ENCODE results near the gene DIS3L2. TPM values are rescaled to one million over a fixed set of nuclear protein-coding genes. Genes with fewer than 3 reads are reported as not detected.
"Not testable (repeated sequence)": the region's sequence is repeated elsewhere in the genome, so short reads cannot be mapped to it uniquely, and the experiment has no call there.

The DIS3L2 gene
- total RNA-seq, 1 experiment from 2014 or later = 39.1 TPM

DNA sequence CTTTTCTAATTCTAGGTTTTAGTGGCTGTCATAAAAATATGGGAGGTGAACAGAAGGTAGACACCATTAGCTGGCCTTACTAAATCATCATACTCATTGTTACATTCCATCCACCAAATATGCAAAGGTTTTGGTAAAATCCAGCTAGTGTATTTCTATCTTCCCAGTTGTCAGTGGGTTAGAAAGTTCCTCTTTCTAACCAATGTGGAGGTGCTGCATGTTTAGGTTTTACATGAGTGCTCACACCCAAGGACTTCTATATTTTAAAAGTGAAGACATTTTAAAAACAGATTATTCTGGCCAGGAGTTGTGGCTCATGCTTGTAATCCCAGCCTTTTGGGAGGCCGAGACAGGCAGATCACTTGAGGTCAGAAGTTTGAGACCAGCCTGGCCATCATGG is 423.0 kb downstream of the DIS3L2 start:
- H2AFZ ChIP-seq = no peak overlapping the region
- DNase-seq = no peak
- H3K36me3 ChIP-seq (ENCODE audit: low read depth) = no peaks in the 10 kb centered on the region
- H3F3A ChIP-seq (ENCODE audit: insufficient read depth, low read depth) = peaks cover 14% of the 10 kb centered on the region
- H3K4me2 ChIP-seq = no peak overlapping the region
- H3K9me2 ChIP-seq (ENCODE audit: insufficient read depth) = no peaks in the 10 kb centered on the region
- TF ChIP-seq EZH2 (IDR thresholded peaks at IDR 0.05; ENCODE audit: low read depth) = no peak
- TF ChIP-seq, protein P1, sequence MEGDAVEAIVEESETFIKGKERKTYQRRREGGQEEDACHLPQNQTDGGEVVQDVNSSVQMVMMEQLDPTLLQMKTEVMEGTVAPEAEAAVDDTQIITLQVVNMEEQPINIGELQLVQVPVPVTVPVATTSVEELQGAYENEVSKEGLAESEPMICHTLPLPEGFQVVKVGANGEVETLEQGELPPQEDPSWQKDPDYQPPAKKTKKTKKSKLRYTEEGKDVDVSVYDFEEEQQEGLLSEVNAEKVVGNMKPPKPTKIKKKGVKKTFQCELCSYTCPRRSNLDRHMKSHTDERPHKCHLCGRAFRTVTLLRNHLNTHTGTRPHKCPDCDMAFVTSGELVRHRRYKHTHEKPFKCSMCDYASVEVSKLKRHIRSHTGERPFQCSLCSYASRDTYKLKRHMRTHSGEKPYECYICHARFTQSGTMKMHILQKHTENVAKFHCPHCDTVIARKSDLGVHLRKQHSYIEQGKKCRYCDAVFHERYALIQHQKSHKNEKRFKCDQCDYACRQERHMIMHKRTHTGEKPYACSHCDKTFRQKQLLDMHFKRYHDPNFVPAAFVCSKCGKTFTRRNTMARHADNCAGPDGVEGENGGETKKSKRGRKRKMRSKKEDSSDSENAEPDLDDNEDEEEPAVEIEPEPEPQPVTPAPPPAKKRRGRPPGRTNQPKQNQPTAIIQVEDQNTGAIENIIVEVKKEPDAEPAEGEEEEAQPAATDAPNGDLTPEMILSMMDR (conservative IDR thresholded peaks at IDR 0.05) = no peak
- H3K4me1 ChIP-seq (replicated peaks; ENCODE audit: insufficient read depth) = peaks cover 20% of the 10 kb centered on the region
- H3K27ac ChIP-seq = peak overlapping the region; percentile 78
- POLR2A ChIA-PET (ENCODE audit: unreplicated experiment) = interaction anchor here (0.7 kb wide), 1 partner anchor 45 kb away, joined by 3 read pairs; no protein-coding TSS in a partner anchor
- intact Hi-C loops (cut with micrococcal nuclease; ENCODE audit: unreplicated experiment) = loop anchor here (2.0 kb wide), 1 partner anchor 20 kb away; no protein-coding TSS in a partner anchor
- CTCF ChIA-PET = no interaction called here
- H3K27me3 ChIP-seq (ENCODE audit: insufficient read depth, low read depth) = no peaks in the 10 kb centered on the region
- H4K20me1 ChIP-seq (ENCODE audit: insufficient read depth) = no peaks in the 10 kb centered on the region
- no TSS peak for BruUV-seq (replicated peaks)
- no peaks in the 10 kb centered on the region for H3K9me3 ChIP-seq (ENCODE audit: insufficient read depth, low read depth)
- H3K4me3 ChIP-seq = no peak overlapping the region
- no peaks in the 10 kb centered on the region for H3K79me2 ChIP-seq (ENCODE audit: low read depth)

DNA sequence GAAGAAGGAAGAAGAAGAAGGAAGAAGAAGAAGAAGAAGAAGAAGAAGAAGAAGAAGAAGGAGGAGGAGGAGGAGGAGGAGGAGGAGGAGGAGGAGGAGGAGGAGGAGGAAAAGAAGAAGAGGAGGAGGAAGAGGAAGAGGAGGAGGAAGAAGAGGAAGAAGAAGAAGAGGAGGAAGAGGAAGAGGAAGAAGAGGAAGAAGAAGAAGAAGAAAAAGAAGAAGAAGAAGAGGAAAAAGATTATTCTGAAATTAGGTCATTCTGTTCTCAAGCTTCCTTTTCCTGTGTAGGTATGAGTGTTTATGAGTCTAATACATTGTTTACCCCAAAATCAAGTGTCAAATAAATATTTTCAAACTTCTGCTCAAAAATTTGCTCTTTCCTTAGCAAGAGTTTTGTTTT is 423.5 kb downstream of the DIS3L2 start:
- not testable (repeated sequence) for H3K79me2 ChIP-seq (ENCODE audit: low read depth); H3K9me2 ChIP-seq (ENCODE audit: insufficient read depth); H4K20me1 ChIP-seq (ENCODE audit: insufficient read depth); H3K27me3 ChIP-seq (ENCODE audit: insufficient read depth, low read depth); H3K9me3 ChIP-seq (ENCODE audit: insufficient read depth, low read depth); DNase-seq; H3K36me3 ChIP-seq (ENCODE audit: low read depth)
- Histone ChIP-seq H2AFZ (peak overlapping the region; percentile 32; the same call in 1 of the 2 replicates), H3K4me3 (peak overlapping the region; percentile 36; the same call in 1 of the 2 replicates), H3K4me1 (replicated peaks; ENCODE audit: insufficient read depth) (peaks cover 20% of the 10 kb centered on the region), H3K4me2 (peak overlapping the region; percentile 69), H3F3A (ENCODE audit: insufficient read depth, low read depth) (peaks cover 14% of the 10 kb centered on the region), H3K27ac (peak overlapping the region; percentile 78)
- ChIA-PET CTCF (interaction anchor here (1.5 kb wide), 1 partner anchor 36 kb away, joined by 5 read pairs; no protein-coding TSS in a partner anchor), POLR2A (ENCODE audit: unreplicated experiment) (interaction anchor here (0.6 to 0.7 kb wide), 4 partner anchors 45 to 929 kb away, joined by 3 to 15 read pairs (median 8); no protein-coding TSS in a partner anchor)
- BruUV-seq (replicated peaks) = TSS peak; percentile 81
- intact Hi-C loops (cut with micrococcal nuclease; ENCODE audit: unreplicated experiment) = loop anchor here (1.0 to 5.0 kb wide), 4 partner anchors 20 to 55 kb away; no protein-coding TSS in a partner anchor

DNA sequence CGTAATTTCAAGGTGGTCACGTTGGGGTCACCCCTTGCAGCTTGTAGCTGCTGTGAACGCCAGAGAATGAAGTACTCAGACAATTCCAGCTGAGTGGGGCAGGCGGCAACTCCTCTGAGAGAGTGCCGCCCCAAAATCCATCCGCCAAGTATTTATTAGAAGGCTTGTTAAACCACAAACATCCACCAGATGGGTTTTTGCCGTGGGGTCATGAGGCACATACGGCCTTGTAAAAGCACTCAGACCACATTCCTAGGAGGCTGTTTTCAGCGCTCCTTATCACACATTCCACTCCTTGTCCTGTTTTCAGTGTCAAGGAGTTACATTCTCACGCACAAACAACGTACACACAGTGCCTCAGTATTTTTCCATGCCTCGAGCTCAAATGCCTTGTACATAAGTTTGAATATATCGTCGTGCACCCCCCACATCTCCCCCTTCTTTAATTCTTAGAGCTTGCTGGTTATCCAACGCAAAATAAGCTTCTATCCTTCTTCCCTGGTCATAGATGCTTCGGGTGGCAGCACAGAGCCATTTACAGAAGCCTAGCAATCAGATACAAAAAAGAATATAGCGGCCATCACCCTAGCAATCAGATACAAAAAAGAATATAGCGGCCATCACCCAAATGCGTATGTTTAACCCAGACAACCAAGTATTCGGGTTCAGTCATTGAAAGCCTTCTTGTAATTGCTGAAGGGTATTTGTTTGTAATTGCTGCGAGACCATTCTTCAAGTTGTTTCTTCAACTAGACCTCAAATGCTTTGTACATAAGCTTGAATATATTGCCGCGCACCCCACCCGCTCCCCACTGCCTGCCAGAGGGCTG is 424.4 kb downstream of the DIS3L2 start:
- H3K79me2 ChIP-seq (ENCODE audit: low read depth) = no peaks in the 10 kb centered on the region
- DNase-seq = peak; percentile 83 to 98
- H3K9me3 ChIP-seq (ENCODE audit: insufficient read depth, low read depth) = no peaks in the 10 kb centered on the region
- intact Hi-C loops (cut with micrococcal nuclease; ENCODE audit: unreplicated experiment) = loop anchor here (1.0 to 5.0 kb wide), 5 partner anchors 8 to 56 kb away; partner anchors contain the start of gene ALPP
- H3K4me1 ChIP-seq (replicated peaks; ENCODE audit: insufficient read depth) = peaks cover 20% of the 10 kb centered on the region
- no peaks in the 10 kb centered on the region for H4K20me1 ChIP-seq (ENCODE audit: insufficient read depth)
- peaks cover 18% of the 10 kb centered on the region for H3F3A ChIP-seq (ENCODE audit: insufficient read depth, low read depth)
- BruUV-seq (replicated peaks) = no TSS peak
- ChIA-PET POLR2A (ENCODE audit: unreplicated experiment) (interaction anchor here (0.6 to 1.0 kb wide), 8 partner anchors 13 to 930 kb away, joined by 3 to 31 read pairs (median 8); no protein-coding TSS in a partner anchor), CTCF (interaction anchor here (0.6 to 1.5 kb wide), 4 partner anchors 18 to 336 kb away, joined by 3 to 12 read pairs (median 7); no protein-coding TSS in a partner anchor)
- peak overlapping the region; percentile 32; the same call in 1 of the 2 replicates for H2AFZ ChIP-seq
- H3K9me2 ChIP-seq (ENCODE audit: insufficient read depth) = no peaks in the 10 kb centered on the region
- peak overlapping the region; percentile 78 for H3K27ac ChIP-seq
- no peaks in the 10 kb centered on the region for H3K36me3 ChIP-seq (ENCODE audit: low read depth)
- TF ChIP-seq, protein P1 (conservative IDR thresholded peaks at IDR 0.05) = no peak; the same call in 1 of the 2 replicates
- no peak for TF ChIP-seq EZH2 (IDR thresholded peaks at IDR 0.05; ENCODE audit: low read depth)
- H3K4me3 ChIP-seq = peak overlapping the region; percentile 36; the same call in 1 of the 2 replicates
- H3K27me3 ChIP-seq (ENCODE audit: insufficient read depth, low read depth) = no peaks in the 10 kb centered on the region
- H3K4me2 ChIP-seq = peak overlapping the region; percentile 69
